HepG2 (cell line): Measurements from ENCODE around the gene URI1. TPM values are rescaled to one million over a fixed set of nuclear protein-coding genes. Genes with fewer than 3 reads are reported as not detected.

ENCODE experiments used
- AGO1 ChIP-seq: fragments of 200-400 bp; formaldehyde crosslinking; IDR thresholded peaks from 2 replicates; pipeline ENCODE4 v1.6.1; 2017; ENCODE audit warnings: mild to moderate bottlenecking, low read depth, low read length, moderate library complexity; ENCODE audit not compliant: poor library complexity, severe bottlenecking
- CBX2 ChIP-seq, 2 experiments: fragments of 200-600 bp in 1 of 2; sonication (generic); formaldehyde crosslinking in 1 of 2; IDR thresholded peaks; 2 replicates each; pipeline versions ENCODE4 v1.7.0 to v1.8.1; 2018 to 2022; ENCODE audit warnings: low read depth in 2 of 2, low read length in 1 of 2, mild to moderate bottlenecking in 1 of 2, missing genetic modification reagents in 1 of 2
- CREBL2 ChIP-seq: sonication (generic); formaldehyde crosslinking; IDR thresholded peaks from 2 replicates; pipeline ENCODE4 v1.8.1; 2023; ENCODE audit warnings: missing genetic modification reagents, mild to moderate bottlenecking, borderline replicate concordance
- FOXC1 ChIP-seq: sonication (generic); formaldehyde crosslinking; IDR thresholded peaks from 2 replicates; pipeline ENCODE4 v1.8.0; 2022; ENCODE audit warnings: mild to moderate bottlenecking, missing genetic modification reagents, borderline replicate concordance
- GLMP ChIP-seq: sonication (generic); formaldehyde crosslinking; IDR thresholded peaks from 2 replicates; pipeline ENCODE4 v1.9.0; 2021; ENCODE audit warnings: missing genetic modification reagents, mild to moderate bottlenecking, borderline replicate concordance
- HDAC2 ChIP-seq: sonication (generic); formaldehyde crosslinking; IDR thresholded peaks from 2 replicates; pipeline ENCODE4 v1.4.0; 2020; ENCODE audit warnings: missing genetic modification reagents
- JUN ChIP-seq: sonication (generic); formaldehyde crosslinking; IDR thresholded peaks from 2 replicates; pipeline ENCODE4 v1.4.0; 2020; ENCODE audit warnings: mild to moderate bottlenecking, missing genetic modification reagents
- NFE2L1 ChIP-seq: sonication (generic); formaldehyde crosslinking; IDR thresholded peaks from 2 replicates; pipeline ENCODE4 v1.4.0; 2020; ENCODE audit warnings: missing genetic modification reagents, mild to moderate bottlenecking, borderline replicate concordance
- PAF1 ChIP-seq: IDR thresholded peaks from 2 replicates; pipeline ENCODE4 v1.6.1; 2016; ENCODE audit warnings: missing genetic modification reagents, missing compliant biosample characterization
- PHF5A ChIP-seq: IDR thresholded peaks from one replicate; pipeline ENCODE4 v1.6.1; 2018; ENCODE audit warnings: low read depth, missing genetic modification reagents; ENCODE audit not compliant: unreplicated experiment
- RFX3 ChIP-seq: IDR thresholded peaks from 2 replicates; pipeline ENCODE4 v1.6.1; 2016; ENCODE audit warnings: missing biosample characterization, missing genetic modification reagents
- THAP9 ChIP-seq: sonication (generic); formaldehyde crosslinking; IDR thresholded peaks from 2 replicates; pipeline ENCODE4; 2020; ENCODE audit warnings: missing genetic modification reagents, mild to moderate bottlenecking, borderline replicate concordance
- ZBTB43 ChIP-seq: sonication (generic); formaldehyde crosslinking; conservative IDR thresholded peaks from 2 replicates; pipeline ENCODE4 v1.4.0; 2020; ENCODE audit warnings: missing genetic modification reagents
- ZNF382 ChIP-seq: sonication (generic); formaldehyde crosslinking; IDR thresholded peaks from 2 replicates; pipeline ENCODE4 v1.5.0; 2020; ENCODE audit warnings: missing genetic modification reagents, mild to moderate bottlenecking, borderline replicate concordance
- ZNF430 ChIP-seq: sonication (generic); formaldehyde crosslinking; IDR thresholded peaks from 2 replicates; pipeline ENCODE4 v1.9.0; 2021; ENCODE audit warnings: mild to moderate bottlenecking, missing genetic modification reagents
- ZNF850 ChIP-seq: sonication (generic); formaldehyde crosslinking; conservative IDR thresholded peaks from 2 replicates; pipeline ENCODE4 v1.9.0; 2021; ENCODE audit warnings: mild to moderate bottlenecking, missing genetic modification reagents
- ZSCAN12 ChIP-seq: sonication (generic); formaldehyde crosslinking; IDR thresholded peaks from 2 replicates; pipeline ENCODE4 v1.9.0; 2021; ENCODE audit warnings: mild to moderate bottlenecking, missing genetic modification reagents
- polyA plus RNA-seq, 8 experiments: library from polyadenylated mRNA; depleted of rRNA in 3 of 8; stranded (reverse) in 7 of 8; unstranded in 1 of 8; fragments of >200 nt; fragmentation: Illumina TruSeq in 4 of 8; extraction: Trizol in 4 of 8; gene quantifications; 2 replicates each; pipeline versions ENCODE4 v1.2.1 to v1.2.3, GENCODE V29; 2011 to 2016; ENCODE audit warnings: low read depth in 4 of 8, missing spikeins in 1 of 8, mixed read lengths in 1 of 8; ENCODE audit not compliant: insufficient read depth in 1 of 8
- total RNA-seq, 5 experiments: library from RNA; depleted of rRNA; stranded (reverse); fragments of >200 nt; fragmentation: Illumina TruSeq; extraction: Trizol; gene quantifications; 2 replicates each; pipeline ENCODE4 v1.2.3, GENCODE V29; 2016; ENCODE audit warnings: low read depth in 1 of 5

URI1 gene
- total and polyA plus RNA-seq, 2 of the 13 experiments (the other 11 are each of a cell fraction or from before 2014, with no cell fraction given), result 43.6 to 67.9 TPM

GRCh38 chr19:29941828-29942403 is at the start of gene URI1 (continued):
- TF ChIP-seq ZBTB43, result no peak
- TF ChIP-seq ZSCAN12, result no peak
- no peak for TF ChIP-seq HDAC2 (CRISPR knock-in tag)
- no peak for TF ChIP-seq FOXC1 (CRISPR knock-in tag)
- no peak for TF ChIP-seq CBX2 (IDR thresholded peaks at IDR 0.05; ENCODE audit: low read depth, low read length)
- TF ChIP-seq CBX2 (CRISPR knock-in tag; IDR thresholded peaks at IDR 0.05; ENCODE audit: low read depth), result no peak
- no peak for TF ChIP-seq GLMP
- no peak for TF ChIP-seq PAF1
- TF ChIP-seq ZNF850, result no peak
- no peak for TF ChIP-seq THAP9 (CRISPR knock-in tag)
- no peak for TF ChIP-seq ZNF382 (CRISPR knock-in tag)
- TF ChIP-seq NFE2L1 (CRISPR knock-in tag), result no peak
- TF ChIP-seq JUN (CRISPR knock-in tag), result no peak
- TF ChIP-seq RFX3 (CRISPR knock-in tag), result no peak
- TF ChIP-seq PHF5A (CRISPR knock-in tag), result no peak
- TF ChIP-seq CREBL2, result no peak
- TF ChIP-seq ZNF430 (CRISPR knock-in tag), result no peak
- no peak for TF ChIP-seq AGO1
